Activated T-cell treated with anti-CD3 and anti-CD28 coated beads for 1 hour (primary cell): ENCODE measurements around the gene MPZ.
"Not testable (repeated sequence)": the region's sequence is repeated elsewhere in the genome, so short reads cannot be mapped to it uniquely, and the experiment has no call there.

Experiments
- DNase-seq: peaks from one replicate; pipeline ENCODE4 v3.0.0-alpha.2; 2020; ENCODE audit warnings: low read depth

MPZ gene

GRCh38 chr1:161309868-161310267, at the start of gene MPZ:
Gene MPZ, minus strand, starts transcription at chr1:161309968. Its CDS starts 63 bp downstream, at chr1:161309905.
- DNase-seq: no peak

- DNase-seq: no peak
These were observed 49.5 kb upstream of the MPZ start for GRCh38 chr1:161359291-161359690.

- DNase-seq: no peak
These were observed 47.3 kb upstream of the MPZ start for GRCh38 chr1:161357073-161357472.

GRCh38 chr1:161351482-161351881, 41.7 kb upstream of the MPZ start:
- DNase-seq: no peak

GRCh38 chr1:161350671-161351070, 40.9 kb upstream of the MPZ start:
- DNase-seq: no peak

GRCh38 chr1:161342821-161343220, 33.1 kb upstream of the MPZ start:
- DNase-seq: no peak

GRCh38 chr1:161342177-161342576, 32.4 kb upstream of the MPZ start:
- DNase-seq: no peak

- no peak for DNase-seq
These were observed 26.0 kb upstream of the MPZ start for GRCh38 chr1:161335796-161336195.

GRCh38 chr1:161333166-161333565, 23.4 kb upstream of the MPZ start:
- no peak for DNase-seq

- no peak for DNase-seq
These were observed 20.6 kb upstream of the MPZ start for GRCh38 chr1:161330346-161330745.

GRCh38 chr1:161324020-161324419, 14.3 kb upstream of the MPZ start:
- DNase-seq: no peak

GRCh38 chr1:161315841-161316674, 6.3 kb upstream of the MPZ start:
- DNase-seq: not testable (repeated sequence)

- DNase-seq: peak; percentile 85
These were observed 4.6 kb upstream of the MPZ start, which contains the start of gene SDHC for GRCh38 chr1:161314201-161314981. Gene SDHC, plus strand, starts transcription at chr1:161314381. Its CDS starts 25 bp downstream, at chr1:161314406.

GRCh38 chr1:161313554-161314200, 3.9 kb upstream of the MPZ start:
- DNase-seq: no peak

- DNase-seq: no peak
These were observed 1.9 kb upstream of the MPZ start for GRCh38 chr1:161311595-161312181.

GRCh38 chr1:161307892-161308638, 1.7 kb downstream of the MPZ start:
- no peak for DNase-seq

GRCh38 chr1:161307230-161307768, 2.5 kb downstream of the MPZ start:
- DNase-seq: no peak

- DNase-seq: peak; percentile 75
These were observed 3.8 kb downstream of the MPZ start for GRCh38 chr1:161305867-161306519.

GRCh38 chr1:161304927-161305866, 4.6 kb downstream of the MPZ start:
- DNase-seq: peak; percentile 0
